Natural killer cell treated with Interleukin-12 subunit alpha and Interleukin-12 subunit beta and Interleukin-15 and Interleukin-18, amount 100 ng/mL, for 72 hours (primary cell): ENCODE measurements around the gene SSH2. TPM values are rescaled to one million over a fixed set of nuclear protein-coding genes. Genes with fewer than 3 reads are reported as not detected.
A peak's percentile ranks its signal among the peaks of the same experiment; 100 is the strongest.
"Not testable (repeated sequence)": the region's sequence is repeated elsewhere in the genome, so short reads cannot be mapped to it uniquely, and the experiment has no call there.

Source experiments
- ATAC-seq, 2 donors: fragments of 150-1000 bp; cut with Tn5 transposase in 1 of 2; sonication (Bioruptor Pico), chemical (Tn5 transposase) in 1 of 2; 2 replicates each; pipeline ENCODE4 v1.10.0; 2021
- DNase-seq: peaks from one replicate; pipeline ENCODE4 v3.0.0; 2022; ENCODE audit warnings: low spot score
- H3K27ac Mint-ChIP-seq, 2 donors: 1 replicate in 1 of 2; 2 replicates in 1 of 2; pipeline ENCODE4 v1.8.0; 2022; ENCODE audit warnings: mixed read lengths in 2 of 2, mild to moderate bottlenecking in 1 of 2, moderate library complexity in 1 of 2
- H3K27me3 Mint-ChIP-seq, 2 donors: 1 replicate in 1 of 2; 2 replicates in 1 of 2; pipeline ENCODE4 v1.8.0; 2022; ENCODE audit warnings: mixed read lengths in 2 of 2
- H3K36me3 Mint-ChIP-seq: one replicate; pipeline ENCODE4 v1.8.0; 2022; ENCODE audit warnings: mixed read lengths
- H3K4me1 Mint-ChIP-seq, 2 donors: 1 replicate in 1 of 2; 2 replicates in 1 of 2; pipeline ENCODE4 v1.8.0; 2022; ENCODE audit warnings: low read depth in 2 of 2, mixed read lengths in 2 of 2, mild to moderate bottlenecking in 1 of 2
- H3K4me3 Mint-ChIP-seq: one replicate; pipeline ENCODE4 v1.8.0; 2022; ENCODE audit warnings: mixed read lengths
- H3K9me3 Mint-ChIP-seq: 2 replicates; pipeline ENCODE4 v1.8.0; 2022; ENCODE audit warnings: mixed read lengths
- total RNA-seq, 2 donors: library from RNA; stranded (reverse); gene quantifications; one replicate each; pipeline ENCODE4 v1.2.3, GENCODE V29; 2022

SSH2 gene
- total RNA-seq, 2 donors from 2014 or later: 44.4 to 72.2 TPM

DNA sequence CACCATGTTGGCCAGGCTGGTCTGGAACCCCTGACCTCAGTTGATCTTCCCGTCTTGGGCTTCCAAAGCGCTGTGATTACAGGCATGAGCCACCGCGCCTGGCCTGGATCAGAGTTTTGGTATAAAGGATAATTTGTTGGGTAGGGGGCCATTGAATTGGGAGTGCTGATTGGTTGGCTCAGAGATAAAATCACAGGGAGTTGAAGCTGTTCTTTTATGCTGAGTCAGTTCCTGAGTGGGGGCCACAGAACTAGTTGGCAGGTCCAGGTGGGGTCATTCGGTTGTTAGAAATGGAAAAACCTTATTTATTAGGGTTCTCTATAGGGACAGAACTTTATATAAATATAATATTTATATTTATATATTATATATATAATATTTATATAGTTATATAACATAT is 147.1 kb downstream of the SSH2 start:
- H3K9me3 Mint-ChIP-seq: no peaks in the 10 kb centered on the region
- no peak for ATAC-seq
- no peak for DNase-seq
- no peak overlapping the region for H3K4me3 Mint-ChIP-seq
- no peaks in the 10 kb centered on the region for H3K36me3 Mint-ChIP-seq
- peaks cover 6 to 11% of the 10 kb centered on the region in 2 donors for H3K4me1 Mint-ChIP-seq
- H3K27me3 Mint-ChIP-seq: no peaks in the 10 kb centered on the region
- no peak overlapping the region for H3K27ac Mint-ChIP-seq

- H3K9me3 Mint-ChIP-seq, H3K36me3 Mint-ChIP-seq, ATAC-seq, DNase-seq, H3K4me3 Mint-ChIP-seq, H3K27me3 Mint-ChIP-seq, H3K27ac Mint-ChIP-seq: not testable (repeated sequence)
- H3K4me1 Mint-ChIP-seq: peaks cover 6 to 14% of the 10 kb centered on the region in 2 donors
Observed at GRCh38 chr17:29779812-29780190, 150.2 kb downstream of the SSH2 start.

- peak overlapping the region; percentile 23 to 35 for H3K27ac Mint-ChIP-seq
- H3K9me3 Mint-ChIP-seq: no peaks in the 10 kb centered on the region
- H3K36me3 Mint-ChIP-seq: no peaks in the 10 kb centered on the region
- ATAC-seq (peak; percentile 86 to 94), DNase-seq (peak; percentile 71)
- H3K4me3 Mint-ChIP-seq: no peak overlapping the region
- no peaks in the 10 kb centered on the region for H3K27me3 Mint-ChIP-seq
- H3K4me1 Mint-ChIP-seq: peaks cover 6 to 14% of the 10 kb centered on the region in 2 donors
Observed at GRCh38 chr17:29778956-29779811, 150.8 kb downstream of the SSH2 start.

GRCh38 chr17:29777663-29778062 is 152.4 kb downstream of the SSH2 start:
- Mint-ChIP-seq H3K27ac (no peak overlapping the region), H3K27me3 (no peaks in the 10 kb centered on the region), H3K9me3 (no peaks in the 10 kb centered on the region)

DNA sequence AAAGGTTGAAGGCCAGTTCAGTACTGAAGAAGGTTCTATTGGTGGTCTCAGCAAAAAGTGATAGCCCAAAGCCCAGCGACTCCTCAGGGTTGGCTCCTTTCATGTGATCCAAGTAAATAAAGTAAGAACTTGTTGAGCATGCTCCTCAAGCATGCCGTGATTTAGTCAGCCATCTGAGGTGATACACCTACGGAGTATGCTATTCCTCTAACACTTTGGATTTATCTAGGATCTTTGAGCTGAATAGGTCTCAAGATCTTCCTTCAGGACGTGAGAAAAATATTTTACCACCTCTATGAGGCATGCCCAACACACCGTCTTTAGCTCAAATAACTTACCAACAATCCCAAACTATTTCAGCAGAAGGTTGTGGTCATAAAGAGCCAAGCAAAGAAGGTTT is 154.0 kb downstream of the SSH2 start:
- H3K4me3 Mint-ChIP-seq: no peak overlapping the region
- no peaks in the 10 kb centered on the region for H3K27me3 Mint-ChIP-seq
- no peaks in the 10 kb centered on the region for H3K9me3 Mint-ChIP-seq
- DNase-seq (no peak), ATAC-seq (no peak)
- H3K36me3 Mint-ChIP-seq: no peaks in the 10 kb centered on the region
- H3K4me1 Mint-ChIP-seq: peaks cover 9 to 14% of the 10 kb centered on the region in 2 donors
- peak overlapping the region in 1 of 2 donors; percentile 17 for H3K27ac Mint-ChIP-seq

More at GRCh38 chr17:29777663-29778062, 152.4 kb downstream of the SSH2 start:
- Mint-ChIP-seq H3K36me3 (no peaks in the 10 kb centered on the region), H3K4me3 (no peak overlapping the region), H3K4me1 (peaks cover 6 to 14% of the 10 kb centered on the region in 2 donors)
- DNase-seq (no peak), ATAC-seq (no peak)

DNA sequence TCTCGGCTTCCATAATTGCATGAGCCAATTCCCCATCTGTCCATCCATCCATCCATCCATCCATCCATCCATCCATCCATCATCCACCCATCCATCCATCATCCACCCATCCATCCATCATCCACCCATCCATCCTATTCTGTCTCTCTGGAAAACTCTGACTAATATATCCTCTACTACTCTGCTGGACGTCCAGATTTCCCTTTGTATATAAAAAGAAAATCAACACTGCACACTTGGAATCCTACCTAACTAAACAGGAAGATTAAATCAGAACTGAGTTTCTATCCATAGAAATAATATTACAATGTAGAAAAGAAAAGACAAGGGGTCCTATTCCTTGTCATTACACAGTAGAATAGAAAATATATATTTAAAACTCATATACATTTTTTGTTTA is 157.0 kb downstream of the SSH2 start:
- ATAC-seq: no peak
- no peaks in the 10 kb centered on the region for H3K36me3 Mint-ChIP-seq
- DNase-seq: no peak
- H3K4me3 Mint-ChIP-seq: no peak overlapping the region
- H3K27ac Mint-ChIP-seq: no peak overlapping the region
- H3K9me3 Mint-ChIP-seq: no peaks in the 10 kb centered on the region
- H3K4me1 Mint-ChIP-seq: peaks cover 3 to 4% of the 10 kb centered on the region in 2 donors
- no peaks in the 10 kb centered on the region for H3K27me3 Mint-ChIP-seq

GRCh38 chr17:29771546-29771945 is 158.5 kb downstream of the SSH2 start:
- Mint-ChIP-seq H3K9me3 (no peaks in the 10 kb centered on the region), H3K36me3 (no peaks in the 10 kb centered on the region), H3K27ac (peak overlapping the region in 1 of 2 donors; percentile 28), H3K4me1 (peaks cover 0 to 3% of the 10 kb centered on the region in 2 donors), H3K27me3 (no peaks in the 10 kb centered on the region), H3K4me3 (no peak overlapping the region)
- ATAC-seq: no peak
- DNase-seq: no peak

DNA sequence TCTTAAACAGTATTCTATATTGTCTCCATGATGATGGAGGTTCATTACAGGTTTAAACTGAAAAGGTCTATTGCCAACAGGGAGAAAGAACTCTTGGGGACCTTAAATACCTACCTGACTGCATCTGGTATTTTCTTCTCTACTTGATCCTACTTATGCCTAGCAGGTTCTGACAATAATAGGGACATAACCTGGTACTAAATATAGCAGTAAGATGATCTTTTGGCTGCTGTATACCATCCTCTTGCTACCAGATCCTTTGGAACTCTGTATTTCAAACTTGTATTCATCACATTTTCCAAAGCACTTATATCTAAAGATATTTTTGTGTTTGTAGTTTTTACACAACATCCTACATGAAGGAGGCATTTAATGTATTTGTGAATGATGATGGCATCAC is 160.8 kb downstream of the SSH2 start:
- H3K4me1 Mint-ChIP-seq: peaks cover 0 to 3% of the 10 kb centered on the region in 2 donors
- no peaks in the 10 kb centered on the region for H3K36me3 Mint-ChIP-seq
- H3K9me3 Mint-ChIP-seq: no peaks in the 10 kb centered on the region
- ATAC-seq (no peak), DNase-seq (no peak)
- no peaks in the 10 kb centered on the region for H3K27me3 Mint-ChIP-seq
- no peak overlapping the region for H3K27ac Mint-ChIP-seq
- H3K4me3 Mint-ChIP-seq: no peak overlapping the region

DNA sequence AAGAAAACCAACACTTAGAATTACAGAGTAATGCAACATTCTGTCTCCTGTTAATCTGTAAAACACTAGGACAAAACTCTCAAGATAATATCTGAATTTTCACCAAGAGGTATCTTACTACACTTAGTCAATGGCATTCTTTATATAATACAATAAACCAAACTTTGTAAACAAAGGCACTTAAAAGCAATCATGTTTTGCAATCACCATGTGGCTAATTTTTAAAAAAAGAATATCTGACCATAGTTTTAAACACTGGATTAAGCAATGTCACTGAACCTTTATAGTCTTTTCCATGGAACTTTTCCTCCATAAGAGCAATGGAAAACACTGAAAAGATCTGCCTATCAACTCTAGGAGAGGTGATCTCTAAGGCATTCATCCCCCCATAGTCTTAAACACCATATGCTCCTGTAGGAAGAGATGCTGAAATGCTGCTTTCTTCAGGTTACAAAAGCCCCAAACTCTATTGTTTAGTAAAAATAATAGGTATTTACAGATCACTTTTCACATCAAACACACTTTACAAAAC is 163.2 kb downstream of the SSH2 start:
- Mint-ChIP-seq H3K4me3 (no peak overlapping the region), H3K27me3 (no peaks in the 10 kb centered on the region), H3K27ac (no peak overlapping the region), H3K9me3 (no peaks in the 10 kb centered on the region), H3K4me1 (peaks cover 0 to 3% of the 10 kb centered on the region in 2 donors), H3K36me3 (no peaks in the 10 kb centered on the region)
- no peak for ATAC-seq
- DNase-seq: no peak

GRCh38 chr17:29764748-29765147 is 165.3 kb downstream of the SSH2 start:
- H3K27ac Mint-ChIP-seq: no peak overlapping the region
- peaks cover 8 to 14% of the 10 kb centered on the region in 2 donors for H3K4me1 Mint-ChIP-seq
- H3K9me3 Mint-ChIP-seq: no peaks in the 10 kb centered on the region
- H3K27me3 Mint-ChIP-seq: no peaks in the 10 kb centered on the region
- no peak overlapping the region for H3K4me3 Mint-ChIP-seq
- DNase-seq: no peak
- no peak for ATAC-seq
- no peaks in the 10 kb centered on the region for H3K36me3 Mint-ChIP-seq

DNA sequence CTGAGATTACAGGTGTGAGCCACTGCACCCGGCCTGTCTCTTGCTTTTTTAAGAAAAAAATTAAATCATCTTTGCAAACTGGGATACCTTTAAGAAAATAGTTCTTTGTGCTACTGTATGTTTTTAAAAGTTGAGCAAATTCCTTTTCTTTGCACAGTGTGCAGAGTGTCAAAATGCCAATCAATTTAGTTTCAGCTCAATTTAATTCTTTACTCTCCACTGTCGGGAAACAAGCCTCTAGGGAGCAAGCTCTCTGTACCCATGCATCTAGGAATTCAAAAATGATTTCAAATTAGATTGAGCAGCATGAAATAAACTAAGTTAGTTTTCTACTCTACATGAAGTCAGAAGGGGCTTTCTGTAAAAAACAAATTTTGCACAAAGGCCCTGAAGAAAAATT is 165.8 kb downstream of the SSH2 start:
- Mint-ChIP-seq H3K9me3 (no peaks in the 10 kb centered on the region), H3K27ac (no peak overlapping the region), H3K4me3 (no peak overlapping the region), H3K36me3 (no peaks in the 10 kb centered on the region), H3K27me3 (no peaks in the 10 kb centered on the region), H3K4me1 (peaks cover 13 to 20% of the 10 kb centered on the region in 2 donors)
- DNase-seq: no peak
- ATAC-seq: no peak

DNA sequence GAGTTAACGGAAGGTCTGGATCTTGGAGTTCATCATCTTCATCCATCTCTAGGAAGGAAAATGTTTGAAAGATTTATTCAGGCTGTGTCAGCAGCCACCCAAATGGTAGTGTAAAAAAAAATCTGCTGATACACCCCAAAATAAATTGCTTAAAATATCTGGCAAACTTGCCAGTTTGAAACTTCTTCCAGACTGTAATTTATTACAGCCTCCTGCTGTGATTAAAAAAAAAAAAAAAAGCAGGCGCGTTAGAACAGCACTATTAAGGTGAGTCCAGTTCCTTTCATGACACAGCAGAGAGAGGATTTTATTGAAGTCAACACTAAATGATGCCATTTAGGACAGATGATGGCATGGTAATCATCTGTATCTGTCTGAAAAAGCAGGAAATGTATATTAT is 166.8 kb downstream of the SSH2 start:
- peaks cover 16 to 23% of the 10 kb centered on the region in 2 donors for H3K4me1 Mint-ChIP-seq
- no peaks in the 10 kb centered on the region for H3K36me3 Mint-ChIP-seq
- no peak overlapping the region for H3K4me3 Mint-ChIP-seq
- ATAC-seq (no peak), DNase-seq (no peak)
- H3K27me3 Mint-ChIP-seq: no peaks in the 10 kb centered on the region
- no peak overlapping the region for H3K27ac Mint-ChIP-seq
- H3K9me3 Mint-ChIP-seq: no peaks in the 10 kb centered on the region

DNA sequence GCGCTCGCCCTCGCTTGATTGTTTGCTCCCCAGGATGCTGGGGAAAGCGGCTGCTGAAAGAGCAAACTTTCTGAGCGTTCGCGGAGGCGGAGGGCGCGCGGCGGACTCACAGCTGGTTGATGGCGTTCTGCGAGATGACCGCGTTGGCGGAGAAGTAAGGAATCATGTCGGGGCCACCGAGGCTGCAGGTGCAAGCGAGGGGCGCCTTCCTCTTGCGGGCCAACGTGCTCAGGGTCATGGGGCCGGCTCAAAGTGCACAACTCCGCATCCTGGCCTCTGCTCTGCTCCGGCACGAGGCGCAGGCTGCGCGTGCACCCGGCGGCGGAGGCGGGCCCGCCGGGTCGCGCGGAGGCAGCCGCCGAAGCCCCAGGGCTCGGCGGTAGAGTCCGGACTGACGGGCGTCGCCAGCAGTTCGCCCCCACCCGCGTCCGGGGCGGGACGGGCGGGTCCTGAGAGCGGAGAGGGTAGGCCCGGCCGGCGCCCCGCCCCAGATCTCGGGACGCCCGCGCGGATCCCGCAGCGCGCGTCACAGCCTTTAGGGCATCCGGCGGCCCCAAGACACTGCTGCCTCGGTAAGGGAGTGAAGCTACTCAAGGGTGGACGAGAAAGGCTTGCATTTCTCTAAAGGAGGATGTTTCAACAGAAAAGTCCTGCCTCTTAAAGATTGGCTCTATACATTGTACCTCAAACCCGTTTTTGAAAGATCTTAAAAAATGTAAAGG is 168.8 kb downstream of the SSH2 start:
- Mint-ChIP-seq H3K27me3 (no peaks in the 10 kb centered on the region), H3K4me1 (peaks cover 21 to 28% of the 10 kb centered on the region in 2 donors), H3K4me3 (peak overlapping the region; percentile 97), H3K36me3 (no peaks in the 10 kb centered on the region), H3K27ac (peak overlapping the region; percentile 90 to 94), H3K9me3 (no peaks in the 10 kb centered on the region)
- ATAC-seq (peak; percentile 98 to 99), DNase-seq (peak; percentile 95)
